Measurements from ENCODE around the gene SIPA1L2. TPM values are rescaled to one million over a fixed set of nuclear protein-coding genes. Genes with fewer than 3 reads are reported as not detected.

Gene SIPA1L2
- total RNA-seq, 4 donors from 2014 or later, result 14.8 to 25.1 (median 20.8) TPM

- Histone ChIP-seq H3K27ac (no peak overlapping the region), H3K4me3 (no peak overlapping the region), H3K27me3 (no peaks in the 10 kb centered on the region), H3K9me3 (no peaks in the 10 kb centered on the region), H3K4me1 (peaks cover 8% of the 10 kb centered on the region), H3K36me3 (no peaks in the 10 kb centered on the region)
- no peak for TF ChIP-seq EP300 (IDR thresholded peaks at IDR 0.05)
- TF ChIP-seq CTCF (IDR thresholded peaks at IDR 0.05), result no peak
- TF ChIP-seq POLR2AphosphoS5 (IDR thresholded peaks at IDR 0.05), result no peak
- no peak for TF ChIP-seq POLR2A (IDR thresholded peaks at IDR 0.05)
- DNase-seq (ENCODE audit: low spot score in 2 of 2), result no peak
- WGBS, result 78% methylated on average over 3 of the region's 3 CpGs
These were observed 23.9 kb upstream of the SIPA1L2 start for GRCh38 chr1:232653789-232654188.

- Histone ChIP-seq H3K9me3 (no peaks in the 10 kb centered on the region), H3K27ac (no peak overlapping the region), H3K4me3 (no peak overlapping the region), H3K36me3 (no peaks in the 10 kb centered on the region), H3K27me3 (no peaks in the 10 kb centered on the region), H3K4me1 (peaks cover 3% of the 10 kb centered on the region)
- 59% methylated on average over 1 of the region's 1 CpG for WGBS
- no peak for DNase-seq (ENCODE audit: low spot score in 2 of 2)
- TF ChIP-seq EP300 (IDR thresholded peaks at IDR 0.05) (no peak), POLR2AphosphoS5 (IDR thresholded peaks at IDR 0.05) (no peak)
These were observed 20.9 kb upstream of the SIPA1L2 start for GRCh38 chr1:232650845-232651244.

GRCh38 chr1:232650418-232650817 is 20.5 kb upstream of the SIPA1L2 start:
- WGBS, result 44% methylated on average over 2 of the region's 2 CpGs
- no peak overlapping the region for H3K4me3 ChIP-seq
- no peak overlapping the region for H3K27ac ChIP-seq

GRCh38 chr1:232648316-232648715 is 18.4 kb upstream of the SIPA1L2 start:
- DNase-seq (ENCODE audit: low spot score in 2 of 2), result no peak
- Histone ChIP-seq H3K27me3 (no peaks in the 10 kb centered on the region), H3K36me3 (no peaks in the 10 kb centered on the region), H3K27ac (no peak overlapping the region), H3K9me3 (no peaks in the 10 kb centered on the region), H3K4me1 (peaks cover 3% of the 10 kb centered on the region), H3K4me3 (no peak overlapping the region)
- 53% methylated on average over 3 of the region's 3 CpGs for WGBS
- TF ChIP-seq EP300 (IDR thresholded peaks at IDR 0.05) (no peak), CTCF (IDR thresholded peaks at IDR 0.05) (no peak), POLR2A (IDR thresholded peaks at IDR 0.05) (no peak), POLR2AphosphoS5 (IDR thresholded peaks at IDR 0.05) (no peak)

More at GRCh38 chr1:232650418-232650817, 20.5 kb upstream of the SIPA1L2 start:
- Histone ChIP-seq H3K4me1 (peaks cover 3% of the 10 kb centered on the region), H3K27me3 (no peaks in the 10 kb centered on the region), H3K36me3 (no peaks in the 10 kb centered on the region), H3K9me3 (no peaks in the 10 kb centered on the region)
- no peak for DNase-seq (ENCODE audit: low spot score in 2 of 2)
- TF ChIP-seq CTCF (IDR thresholded peaks at IDR 0.05), result no peak
- TF ChIP-seq POLR2AphosphoS5 (IDR thresholded peaks at IDR 0.05), result no peak
- TF ChIP-seq POLR2A (IDR thresholded peaks at IDR 0.05), result no peak

GRCh38 chr1:232644209-232644608 is 14.3 kb upstream of the SIPA1L2 start:
- Histone ChIP-seq H3K4me1 (peaks cover 3% of the 10 kb centered on the region), H3K9me3 (no peaks in the 10 kb centered on the region), H3K36me3 (no peaks in the 10 kb centered on the region), H3K27ac (no peak overlapping the region), H3K4me3 (no peak overlapping the region), H3K27me3 (no peaks in the 10 kb centered on the region)
- TF ChIP-seq POLR2A (IDR thresholded peaks at IDR 0.05), result no peak
- no peak for TF ChIP-seq EP300 (IDR thresholded peaks at IDR 0.05)
- TF ChIP-seq CTCF (IDR thresholded peaks at IDR 0.05), result no peak
- TF ChIP-seq POLR2AphosphoS5 (IDR thresholded peaks at IDR 0.05), result no peak
- DNase-seq (ENCODE audit: low spot score in 2 of 2), result no peak
- WGBS, result 100% methylated on average over 1 of the region's 1 CpG

- H3K4me1 ChIP-seq, result peaks cover 3% of the 10 kb centered on the region
- no peaks in the 10 kb centered on the region for H3K27me3 ChIP-seq
- H3K9me3 ChIP-seq, result no peaks in the 10 kb centered on the region
- no peak for DNase-seq (ENCODE audit: low spot score in 2 of 2)
- TF ChIP-seq CTCF (IDR thresholded peaks at IDR 0.05) (no peak), EP300 (IDR thresholded peaks at IDR 0.05) (no peak), POLR2AphosphoS5 (IDR thresholded peaks at IDR 0.05) (no peak), POLR2A (IDR thresholded peaks at IDR 0.05) (no peak)
- H3K36me3 ChIP-seq, result no peaks in the 10 kb centered on the region
- no peak overlapping the region for H3K27ac ChIP-seq
- H3K4me3 ChIP-seq, result no peak overlapping the region
These were observed 13.3 kb upstream of the SIPA1L2 start for GRCh38 chr1:232643251-232643650.

Data from suprapubic skin (tissue), 4 donors.